Activated effector memory CD4-positive, alpha-beta T cell treated with anti-CD3 and anti-CD28 coated beads, Interleukin-2, amount 50 U/mL, for 16 hours (primary cell): Measurements from ENCODE around the gene SMAD6.
A peak's percentile ranks its signal among the peaks of the same experiment; 100 is the strongest.

Experiments
- DNase-seq: peaks from one replicate; pipeline ENCODE4 v3.0.0-alpha.2; 2020

Gene SMAD6

GRCh38 chr15:66702035-66702786, at the start of gene SMAD6:
SMAD6 (plus strand) TSS chr15:66702236; CDS start chr15:66703259, 1,023 bp downstream.
- DNase-seq, result peak; percentile 86

- no peak for DNase-seq
Measured at GRCh38 chr15:66652806-66653205, 49.2 kb upstream of the SMAD6 start.

- no peak for DNase-seq
Measured at GRCh38 chr15:66653398-66653797, 48.6 kb upstream of the SMAD6 start.

- DNase-seq, result no peak
Measured at GRCh38 chr15:66653852-66654251, 48.2 kb upstream of the SMAD6 start.

GRCh38 chr15:66654361-66654738, 47.7 kb upstream of the SMAD6 start:
- DNase-seq, result no peak

GRCh38 chr15:66654739-66655375, 47.2 kb upstream of the SMAD6 start:
- DNase-seq, result peak; percentile 69

GRCh38 chr15:66655511-66655910, 46.5 kb upstream of the SMAD6 start:
- DNase-seq, result no peak

GRCh38 chr15:66655997-66656396, 46.0 kb upstream of the SMAD6 start:
- DNase-seq, result no peak

GRCh38 chr15:66657185-66658020, 44.6 kb upstream of the SMAD6 start:
- DNase-seq, result no peak

- no peak for DNase-seq
Measured at GRCh38 chr15:66658044-66658443, 44.0 kb upstream of the SMAD6 start.

- DNase-seq, result no peak
Measured at GRCh38 chr15:66658855-66659254, 43.2 kb upstream of the SMAD6 start.

- DNase-seq, result no peak
Measured at GRCh38 chr15:66659384-66659783, 42.7 kb upstream of the SMAD6 start.

GRCh38 chr15:66661432-66662096, 40.5 kb upstream of the SMAD6 start:
- no peak for DNase-seq

GRCh38 chr15:66662522-66662921, 39.5 kb upstream of the SMAD6 start:
- DNase-seq, result no peak

GRCh38 chr15:66663664-66664063, 38.4 kb upstream of the SMAD6 start:
- no peak for DNase-seq

GRCh38 chr15:66670175-66670574, 31.9 kb upstream of the SMAD6 start:
- no peak for DNase-seq

GRCh38 chr15:66670762-66671580, 31.1 kb upstream of the SMAD6 start:
- DNase-seq, result no peak

GRCh38 chr15:66672867-66673266, 29.2 kb upstream of the SMAD6 start:
- DNase-seq, result no peak

GRCh38 chr15:66673410-66674322, 28.4 kb upstream of the SMAD6 start:
- DNase-seq, result peak; percentile 69

- no peak for DNase-seq
Measured at GRCh38 chr15:66674756-66675155, 27.3 kb upstream of the SMAD6 start.

- no peak for DNase-seq
Measured at GRCh38 chr15:66675446-66675845, 26.6 kb upstream of the SMAD6 start.
